ENCODE data around the gene N4BP2. TPM values are rescaled to one million over a fixed set of nuclear protein-coding genes. Genes with fewer than 3 reads are reported as not detected.

The N4BP2 gene
- total RNA-seq, 3 donors from 2014 or later: 7.2 to 26.8 (median 12.1) TPM

GRCh38 chr4:40165916-40166315 lies 109.3 kb downstream of the N4BP2 start:
- Histone ChIP-seq H3K4me1 (no peaks in the 10 kb centered on the region), H3K36me3 (no peaks in the 10 kb centered on the region), H3K4me3 (no peak overlapping the region), H3K27ac (no peak overlapping the region), H3K9me3 (peaks cover 0 to 19% of the 10 kb centered on the region in 2 donors), H3K27me3 (no peaks in the 10 kb centered on the region)
- intact Hi-C loops (cut with DNase I; ENCODE audit: low total_unique reads): no loop called here
- TF ChIP-seq CTCF (IDR thresholded peaks at IDR 0.05): no peak
- TF ChIP-seq POLR2A (IDR thresholded peaks at IDR 0.05): no peak
- TF ChIP-seq POLR2AphosphoS5 (IDR thresholded peaks at IDR 0.05): no peak
- DNase-seq (ENCODE audit: low spot score in 2 of 2): no peak

GRCh38 chr4:40168070-40168469 lies 111.4 kb downstream of the N4BP2 start:
- no peaks in the 10 kb centered on the region for H3K27me3 ChIP-seq
- intact Hi-C loops (cut with DNase I; ENCODE audit: low total_unique reads): no loop called here
- H3K9me3 ChIP-seq: peaks cover 0 to 19% of the 10 kb centered on the region in 2 donors
- H3K27ac ChIP-seq: no peak overlapping the region
- H3K4me3 ChIP-seq: no peak overlapping the region
- DNase-seq (ENCODE audit: low spot score in 2 of 2): no peak
- no peaks in the 10 kb centered on the region for H3K4me1 ChIP-seq
- no peaks in the 10 kb centered on the region for H3K36me3 ChIP-seq
- TF ChIP-seq POLR2A (IDR thresholded peaks at IDR 0.05) (no peak), CTCF (IDR thresholded peaks at IDR 0.05) (no peak)

- Histone ChIP-seq H3K27ac (no peak overlapping the region), H3K4me1 (no peaks in the 10 kb centered on the region), H3K9me3 (peaks cover 0 to 19% of the 10 kb centered on the region in 2 donors), H3K36me3 (no peaks in the 10 kb centered on the region), H3K27me3 (no peaks in the 10 kb centered on the region), H3K4me3 (no peak overlapping the region)
- DNase-seq (ENCODE audit: low spot score in 2 of 2): no peak
- intact Hi-C loops (cut with DNase I; ENCODE audit: low total_unique reads): no loop called here
- no peak for TF ChIP-seq CTCF (IDR thresholded peaks at IDR 0.05)
- no peak for TF ChIP-seq POLR2AphosphoS5 (IDR thresholded peaks at IDR 0.05)
- TF ChIP-seq POLR2A (IDR thresholded peaks at IDR 0.05): no peak
Measured at GRCh38 chr4:40170588-40170987, 113.9 kb downstream of the N4BP2 start.

- no peak overlapping the region for H3K27ac ChIP-seq
- no peaks in the 10 kb centered on the region for H3K36me3 ChIP-seq
- H3K4me3 ChIP-seq: no peak overlapping the region
- no peak for DNase-seq (ENCODE audit: low spot score in 2 of 2)
- TF ChIP-seq CTCF (IDR thresholded peaks at IDR 0.05) (no peak), POLR2AphosphoS5 (IDR thresholded peaks at IDR 0.05) (no peak), POLR2A (IDR thresholded peaks at IDR 0.05) (no peak)
- intact Hi-C loops (cut with DNase I; ENCODE audit: low total_unique reads): no loop called here
- H3K9me3 ChIP-seq: peaks cover 0 to 5% of the 10 kb centered on the region in 2 donors
- no peaks in the 10 kb centered on the region for H3K4me1 ChIP-seq
- H3K27me3 ChIP-seq: no peaks in the 10 kb centered on the region
Measured at GRCh38 chr4:40173470-40173875, 116.8 kb downstream of the N4BP2 start.

- Histone ChIP-seq H3K27me3 (no peaks in the 10 kb centered on the region), H3K4me3 (no peak overlapping the region), H3K27ac (no peak overlapping the region), H3K36me3 (no peaks in the 10 kb centered on the region), H3K9me3 (no peaks in the 10 kb centered on the region), H3K4me1 (no peaks in the 10 kb centered on the region)
- no peak for DNase-seq (ENCODE audit: low spot score in 2 of 2)
- TF ChIP-seq POLR2AphosphoS5 (IDR thresholded peaks at IDR 0.05) (no peak), POLR2A (IDR thresholded peaks at IDR 0.05) (no peak), CTCF (IDR thresholded peaks at IDR 0.05) (no peak)
- intact Hi-C loops (cut with DNase I; ENCODE audit: low total_unique reads): loop anchor here (5.0 kb wide), 1 partner anchor 549 kb away; no protein-coding TSS in a partner anchor
Measured at GRCh38 chr4:40176602-40177001, 120.0 kb downstream of the N4BP2 start.

All from breast epithelium (tissue), 4 donors.